ENCODE measurements around the gene ARAP3. TPM values are rescaled to one million over a fixed set of nuclear protein-coding genes. Genes with fewer than 3 reads are reported as not detected.

Gene ARAP3
- total and polyA plus RNA-seq, 4 donors, result 15.7 to 26.6 (median 19.7) TPM

DNA sequence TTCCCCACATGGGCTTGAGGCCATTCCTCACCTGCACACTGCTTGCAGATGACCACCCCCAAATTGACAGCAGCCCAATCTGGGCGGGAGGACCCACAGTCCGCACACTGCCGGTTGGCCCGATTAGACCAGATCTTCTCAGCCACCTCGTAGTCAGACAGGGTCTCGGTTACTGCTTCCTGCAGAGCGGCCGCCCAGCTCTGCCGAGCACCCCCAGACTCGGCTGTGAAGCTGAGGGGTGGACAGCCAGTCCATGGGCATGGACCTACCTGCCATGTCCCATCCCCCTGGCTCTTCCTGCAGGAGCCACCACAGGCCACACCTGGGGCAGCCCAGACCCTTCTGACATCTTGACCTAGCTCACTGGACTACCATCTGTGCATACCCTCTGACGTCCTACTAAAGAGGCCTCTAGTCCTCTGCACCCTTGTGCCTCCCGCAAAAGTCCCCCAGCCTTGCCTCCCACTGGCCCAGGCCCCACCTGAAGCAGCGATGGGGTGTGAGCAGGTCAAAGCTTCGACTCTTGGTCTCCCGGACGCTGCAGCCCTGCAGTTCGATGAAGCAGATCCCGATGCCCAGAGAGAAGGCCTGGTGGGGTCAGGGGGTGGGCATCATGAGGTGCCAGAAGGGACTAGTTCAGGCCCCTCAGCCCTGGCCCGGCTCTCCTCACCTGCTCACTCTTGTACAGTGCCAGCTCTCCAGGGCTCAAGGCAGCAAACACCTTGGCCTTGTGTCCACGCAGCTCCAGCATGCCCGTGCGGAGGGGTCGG lies 9.8 kb downstream of the ARAP3 start:
- Histone ChIP-seq H3K4me3 (no peak overlapping the region), H3K27ac (ENCODE audit: low read depth in 1 of 2, low read length in 1 of 2) (no peak overlapping the region), H3K27me3 (ENCODE audit: control insufficient read depth in 3 of 3, insufficient read depth in 3 of 3, low read length in 2 of 3) (no peaks in the 10 kb centered on the region), H3K36me3 (ENCODE audit: control insufficient read depth in 4 of 4, insufficient read depth in 4 of 4, low read length in 4 of 4) (peaks cover 0 to 28% (median 13%) of the 10 kb centered on the region in 4 donors), H3K9ac (ENCODE audit: insufficient read depth in 1 of 2, low read length in 2 of 2) (no peak overlapping the region), H3K9me3 (ENCODE audit: control insufficient read depth in 4 of 4, insufficient read depth in 3 of 4, low read length in 3 of 4) (no peaks in the 10 kb centered on the region), H3K4me1 (ENCODE audit: control insufficient read depth in 5 of 5, insufficient read depth in 5 of 5, low read length in 5 of 5) (peaks cover 0 to 6% (median 0%) of the 10 kb centered on the region in 5 donors)
- 93% methylated on average over 23 of the region's 23 CpGs for WGBS, 2 donors
- ATAC-seq (ENCODE audit: insufficient read depth, low FRiP score) (no peak), DNase-seq (no peak)
- TF ChIP-seq, protein P1, sequence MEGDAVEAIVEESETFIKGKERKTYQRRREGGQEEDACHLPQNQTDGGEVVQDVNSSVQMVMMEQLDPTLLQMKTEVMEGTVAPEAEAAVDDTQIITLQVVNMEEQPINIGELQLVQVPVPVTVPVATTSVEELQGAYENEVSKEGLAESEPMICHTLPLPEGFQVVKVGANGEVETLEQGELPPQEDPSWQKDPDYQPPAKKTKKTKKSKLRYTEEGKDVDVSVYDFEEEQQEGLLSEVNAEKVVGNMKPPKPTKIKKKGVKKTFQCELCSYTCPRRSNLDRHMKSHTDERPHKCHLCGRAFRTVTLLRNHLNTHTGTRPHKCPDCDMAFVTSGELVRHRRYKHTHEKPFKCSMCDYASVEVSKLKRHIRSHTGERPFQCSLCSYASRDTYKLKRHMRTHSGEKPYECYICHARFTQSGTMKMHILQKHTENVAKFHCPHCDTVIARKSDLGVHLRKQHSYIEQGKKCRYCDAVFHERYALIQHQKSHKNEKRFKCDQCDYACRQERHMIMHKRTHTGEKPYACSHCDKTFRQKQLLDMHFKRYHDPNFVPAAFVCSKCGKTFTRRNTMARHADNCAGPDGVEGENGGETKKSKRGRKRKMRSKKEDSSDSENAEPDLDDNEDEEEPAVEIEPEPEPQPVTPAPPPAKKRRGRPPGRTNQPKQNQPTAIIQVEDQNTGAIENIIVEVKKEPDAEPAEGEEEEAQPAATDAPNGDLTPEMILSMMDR (IDR thresholded peaks at IDR 0.05; ENCODE audit: control extremely low read depth, extremely low read depth), result no peak

DNA sequence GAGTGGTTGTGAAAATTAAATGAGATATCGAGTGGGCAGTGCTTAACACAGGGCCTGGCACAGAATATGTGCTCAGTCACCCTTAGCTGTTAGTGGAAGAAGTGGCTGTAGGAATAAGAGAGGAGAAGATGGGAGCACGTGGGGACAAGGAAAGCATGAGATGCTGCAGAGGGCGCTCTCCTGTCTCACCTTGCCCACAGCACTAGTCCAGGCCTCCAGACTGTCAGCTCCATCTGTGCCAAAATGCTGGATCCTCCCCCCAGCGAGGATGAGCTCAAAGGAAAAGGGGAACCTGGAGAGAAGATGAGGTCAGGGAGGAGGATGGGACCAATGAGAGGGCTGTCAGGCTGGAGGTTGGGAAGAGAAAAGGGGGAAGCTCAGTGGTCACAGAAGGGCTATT lies 12.5 kb downstream of the ARAP3 start:
- Histone ChIP-seq H3K27me3 (ENCODE audit: control insufficient read depth in 3 of 3, insufficient read depth in 3 of 3, low read length in 2 of 3) (no peaks in the 10 kb centered on the region), H3K27ac (ENCODE audit: low read depth in 1 of 2, low read length in 1 of 2) (no peak overlapping the region), H3K4me1 (ENCODE audit: control insufficient read depth in 5 of 5, insufficient read depth in 5 of 5, low read length in 5 of 5) (peaks cover 0 to 6% (median 0%) of the 10 kb centered on the region in 5 donors), H3K9ac (ENCODE audit: insufficient read depth in 1 of 2, low read length in 2 of 2) (no peak overlapping the region), H3K9me3 (ENCODE audit: control insufficient read depth in 4 of 4, insufficient read depth in 3 of 4, low read length in 3 of 4) (no peaks in the 10 kb centered on the region), H3K36me3 (ENCODE audit: control insufficient read depth in 4 of 4, insufficient read depth in 4 of 4, low read length in 4 of 4) (peaks cover 0 to 32% (median 12%) of the 10 kb centered on the region in 4 donors), H3K4me3 (no peak overlapping the region)
- WGBS, 2 donors, result 74 to 86% methylated on average over 4 of the region's 4 CpGs
- DNase-seq (no peak), ATAC-seq (ENCODE audit: insufficient read depth, low FRiP score) (no peak)
- TF ChIP-seq, protein P1 (IDR thresholded peaks at IDR 0.05; ENCODE audit: control extremely low read depth, extremely low read depth), result no peak

DNA sequence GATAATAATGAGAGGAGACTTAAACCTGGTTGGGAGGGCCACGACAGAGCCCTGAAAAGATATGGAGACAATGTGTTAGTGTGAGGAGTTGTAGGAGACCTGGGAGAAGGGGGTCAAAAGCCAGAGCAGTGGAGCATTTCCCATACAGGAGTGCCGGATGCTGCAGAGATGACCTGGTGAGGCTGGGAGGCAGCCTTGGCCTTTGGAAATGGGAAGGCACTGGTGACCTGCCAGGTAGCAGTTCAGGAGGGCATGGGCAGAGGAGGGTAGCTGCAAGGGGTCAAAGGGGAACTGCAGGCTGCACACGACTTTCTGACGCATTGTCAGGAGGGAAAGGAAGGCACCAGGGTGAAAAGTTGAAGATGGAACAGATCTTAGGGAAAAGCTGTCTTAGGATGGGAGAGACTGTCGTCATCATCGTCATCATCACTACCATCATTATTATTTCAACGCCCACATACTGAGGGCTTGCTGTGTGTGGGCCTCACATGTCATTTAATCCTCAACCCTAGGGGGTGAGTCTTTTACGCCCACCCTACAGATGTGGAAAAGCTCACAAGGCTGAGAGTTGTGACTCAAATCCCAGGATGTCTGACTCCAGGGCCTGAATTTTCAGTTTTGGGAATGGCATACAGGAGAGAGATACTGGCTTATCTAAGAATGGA lies 13.3 kb downstream of the ARAP3 start:
- H3K27ac ChIP-seq (ENCODE audit: low read depth in 1 of 2, low read length in 1 of 2), result no peak overlapping the region
- no peaks in the 10 kb centered on the region for H3K27me3 ChIP-seq (ENCODE audit: control insufficient read depth in 3 of 3, insufficient read depth in 3 of 3, low read length in 2 of 3)
- no peak for ATAC-seq (ENCODE audit: insufficient read depth, low FRiP score)
- WGBS, 2 donors, result 82 to 92% methylated on average over 8 of the region's 8 CpGs
- no peak overlapping the region for H3K9ac ChIP-seq (ENCODE audit: insufficient read depth in 1 of 2, low read length in 2 of 2)
- no peaks in the 10 kb centered on the region for H3K9me3 ChIP-seq (ENCODE audit: control insufficient read depth in 4 of 4, insufficient read depth in 3 of 4, low read length in 3 of 4)
- DNase-seq, result no peak
- H3K36me3 ChIP-seq (ENCODE audit: control insufficient read depth in 4 of 4, insufficient read depth in 4 of 4, low read length in 4 of 4), result peaks cover 0 to 35% (median 18%) of the 10 kb centered on the region in 4 donors
- TF ChIP-seq, protein P1 (IDR thresholded peaks at IDR 0.05; ENCODE audit: control extremely low read depth, extremely low read depth), result no peak
- peaks cover 0 to 6% (median 0%) of the 10 kb centered on the region in 5 donors for H3K4me1 ChIP-seq (ENCODE audit: control insufficient read depth in 5 of 5, insufficient read depth in 5 of 5, low read length in 5 of 5)
- H3K4me3 ChIP-seq, result no peak overlapping the region

All from lung (tissue), 12 donors.